PC-9 (cell line): ENCODE data around the gene GLRX3.
"Not testable (repeated sequence)": the region's sequence is repeated elsewhere in the genome, so short reads cannot be mapped to it uniquely, and the experiment has no call there.

Experiments
- CTCF ChIP-seq: fragments of 200-600 bp; sonication (generic); conservative IDR thresholded peaks from 2 replicates; pipeline ENCODE4 v1.6.1; 2017; ENCODE audit warnings: mixed run types, antibody characterized with exemption, mild to moderate bottlenecking, moderate library complexity
- EZH2 ChIP-seq: fragments of 200-600 bp; sonication (generic); IDR thresholded peaks from 2 replicates; pipeline ENCODE4 v1.8.0; 2017; ENCODE audit warnings: antibody characterized with exemption, low read depth

GRCh38 chr10:130108146-130108545, 28.0 kb upstream of the GLRX3 start:
- TF ChIP-seq EZH2, CTCF: not testable (repeated sequence)
